Measurements from ENCODE around the gene SLC6A6.

DNA sequence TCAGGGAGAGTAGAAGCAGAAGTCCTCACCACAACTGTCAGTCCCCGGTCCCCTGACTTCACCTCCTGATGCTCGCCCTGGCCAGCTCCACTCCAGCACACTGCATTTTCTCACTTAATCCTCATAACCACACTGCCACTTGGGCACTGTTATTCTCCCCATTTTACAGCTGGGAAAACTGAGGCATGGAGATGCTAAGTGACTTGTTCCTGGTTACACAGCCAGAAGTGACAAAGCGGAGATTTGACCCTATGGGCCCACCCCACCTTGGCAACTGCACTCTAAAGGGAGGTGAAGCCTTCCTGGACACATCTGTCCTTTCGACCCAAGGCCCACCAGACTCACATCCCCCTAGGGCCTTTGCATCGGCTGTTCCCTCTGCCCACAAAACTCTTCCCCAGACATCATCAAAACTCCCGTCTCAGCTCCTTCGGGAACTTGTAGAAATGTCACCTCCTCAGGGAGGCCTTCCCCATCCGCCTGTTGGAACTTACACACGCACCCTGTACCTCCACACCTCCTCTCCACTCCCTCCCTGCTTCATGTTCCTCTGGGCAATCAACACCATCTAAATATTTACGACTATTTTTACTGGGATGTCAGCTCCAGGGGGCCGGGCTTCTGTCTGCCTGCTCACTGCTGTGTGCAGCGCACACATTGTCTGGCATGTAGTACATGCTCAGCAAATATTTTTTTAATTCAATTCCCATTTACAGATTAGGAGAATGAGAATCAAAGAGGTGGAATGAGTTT, 134.6 kb downstream of the SLC6A6 start:
- TF ChIP-seq, protein P1, sequence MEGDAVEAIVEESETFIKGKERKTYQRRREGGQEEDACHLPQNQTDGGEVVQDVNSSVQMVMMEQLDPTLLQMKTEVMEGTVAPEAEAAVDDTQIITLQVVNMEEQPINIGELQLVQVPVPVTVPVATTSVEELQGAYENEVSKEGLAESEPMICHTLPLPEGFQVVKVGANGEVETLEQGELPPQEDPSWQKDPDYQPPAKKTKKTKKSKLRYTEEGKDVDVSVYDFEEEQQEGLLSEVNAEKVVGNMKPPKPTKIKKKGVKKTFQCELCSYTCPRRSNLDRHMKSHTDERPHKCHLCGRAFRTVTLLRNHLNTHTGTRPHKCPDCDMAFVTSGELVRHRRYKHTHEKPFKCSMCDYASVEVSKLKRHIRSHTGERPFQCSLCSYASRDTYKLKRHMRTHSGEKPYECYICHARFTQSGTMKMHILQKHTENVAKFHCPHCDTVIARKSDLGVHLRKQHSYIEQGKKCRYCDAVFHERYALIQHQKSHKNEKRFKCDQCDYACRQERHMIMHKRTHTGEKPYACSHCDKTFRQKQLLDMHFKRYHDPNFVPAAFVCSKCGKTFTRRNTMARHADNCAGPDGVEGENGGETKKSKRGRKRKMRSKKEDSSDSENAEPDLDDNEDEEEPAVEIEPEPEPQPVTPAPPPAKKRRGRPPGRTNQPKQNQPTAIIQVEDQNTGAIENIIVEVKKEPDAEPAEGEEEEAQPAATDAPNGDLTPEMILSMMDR (IDR thresholded peaks at IDR 0.05; ENCODE audit: poor library complexity), result no peak
- TF ChIP-seq EZH2 (IDR thresholded peaks at IDR 0.05; ENCODE audit: borderline replicate concordance) (no peak), EZH2phosphoT487 (IDR thresholded peaks at IDR 0.05; ENCODE audit: low read depth, severe bottlenecking, unreplicated experiment) (no peak)

Data from hepatocyte (in vitro differentiated cells).